Fibroblast of skin of left biceps (primary cell): Measurements from ENCODE around the gene INTS7.
"Not testable (repeated sequence)": the region's sequence is repeated elsewhere in the genome, so short reads cannot be mapped to it uniquely, and the experiment has no call there.

Experiments used
- DNase-seq, 2 experiments: peaks; one replicate each; pipeline ENCODE4 v3.0.0-alpha.2; 2013; ENCODE audit warnings: low read depth in 2 of 2

Gene INTS7

DNA sequence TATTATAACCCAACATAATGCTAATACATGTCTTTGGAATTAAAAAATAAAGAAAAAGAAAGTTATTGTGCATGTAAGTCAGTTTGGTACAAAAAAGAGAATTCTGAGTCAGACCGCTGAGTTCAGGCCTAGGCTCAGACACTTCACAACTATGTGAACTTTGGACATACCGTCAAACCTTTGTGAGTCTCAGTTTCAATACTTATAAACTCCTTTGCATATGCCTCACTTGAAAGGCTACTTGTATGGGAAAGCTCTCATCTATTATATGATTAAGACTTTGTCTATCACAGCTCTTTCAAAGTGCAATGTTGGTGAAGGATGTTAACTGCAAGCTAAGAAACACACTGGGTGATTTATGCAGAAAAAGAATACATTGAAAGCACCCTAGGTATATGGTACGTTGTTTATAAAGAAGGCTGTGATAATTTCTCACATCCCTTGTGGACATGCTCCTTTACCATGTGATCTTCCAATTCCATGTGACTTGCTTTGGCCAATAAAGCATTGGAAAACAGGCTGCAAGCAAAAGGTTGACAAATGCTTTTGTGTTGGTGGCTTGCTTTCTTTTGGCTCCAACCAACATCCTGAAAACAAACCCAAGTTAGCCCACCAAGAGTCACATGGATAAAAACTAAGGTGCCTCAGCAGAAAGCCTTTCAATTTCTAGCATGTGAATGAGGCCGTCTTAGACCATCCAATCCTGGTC lies 49.6 kb downstream of the INTS7 start:
- no peak for DNase-seq

DNA sequence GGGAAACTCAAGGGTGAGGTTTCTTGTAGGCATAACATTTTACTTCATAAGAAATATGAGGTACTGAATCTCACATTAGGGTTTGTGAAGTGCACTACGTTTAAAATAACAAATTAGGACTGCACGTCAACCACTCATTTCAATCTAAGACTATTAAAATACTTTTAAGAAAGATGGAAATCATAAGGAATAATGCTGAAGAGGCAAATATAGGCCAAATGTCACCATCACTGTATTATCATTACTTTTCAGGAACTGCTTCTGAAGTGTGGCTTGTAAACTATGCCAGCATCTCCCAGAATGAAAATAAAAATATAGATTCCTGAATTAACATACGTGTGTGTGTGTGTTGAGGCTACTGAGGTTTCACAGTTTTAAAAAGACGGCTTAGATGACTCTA lies 56.8 kb downstream of the INTS7 start:
- no peak for DNase-seq

DNA sequence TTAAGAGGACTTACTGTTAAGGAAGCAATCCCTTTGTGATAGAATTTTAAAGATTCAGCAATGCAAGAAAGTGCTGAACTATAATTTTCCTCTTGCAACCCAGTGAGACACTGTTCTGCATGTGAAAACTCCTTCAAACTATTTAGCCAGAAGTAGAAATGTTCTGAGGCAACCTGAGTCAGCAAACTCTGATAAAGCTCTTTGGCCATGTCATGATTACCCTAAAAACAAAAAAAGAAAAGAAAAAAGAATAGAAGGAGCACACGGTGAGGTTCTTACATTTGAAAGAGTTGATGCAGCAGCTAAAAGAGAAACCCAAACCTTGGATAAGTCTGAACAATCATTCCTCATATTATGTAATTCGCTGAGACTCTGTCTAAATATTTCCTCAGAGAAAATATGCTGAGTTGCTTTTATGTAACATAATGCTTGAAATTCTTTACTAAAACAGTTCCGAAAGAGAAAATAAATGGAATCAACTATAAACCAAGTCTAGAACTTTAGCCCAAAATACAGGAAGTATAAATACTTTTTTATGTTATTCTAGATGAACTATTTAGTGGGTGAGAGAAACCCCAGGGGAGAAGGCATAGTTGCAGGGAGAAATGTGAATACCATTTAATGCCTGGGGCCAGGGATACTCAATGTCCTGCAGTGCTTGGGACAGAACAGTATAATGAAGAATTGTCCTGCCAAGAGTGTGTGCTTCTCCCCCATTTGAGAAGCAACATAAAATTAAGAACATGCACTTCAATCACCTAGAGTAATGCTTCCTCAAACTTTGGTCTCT lies 60.0 kb downstream of the INTS7 start:
- DNase-seq, result no peak

DNA sequence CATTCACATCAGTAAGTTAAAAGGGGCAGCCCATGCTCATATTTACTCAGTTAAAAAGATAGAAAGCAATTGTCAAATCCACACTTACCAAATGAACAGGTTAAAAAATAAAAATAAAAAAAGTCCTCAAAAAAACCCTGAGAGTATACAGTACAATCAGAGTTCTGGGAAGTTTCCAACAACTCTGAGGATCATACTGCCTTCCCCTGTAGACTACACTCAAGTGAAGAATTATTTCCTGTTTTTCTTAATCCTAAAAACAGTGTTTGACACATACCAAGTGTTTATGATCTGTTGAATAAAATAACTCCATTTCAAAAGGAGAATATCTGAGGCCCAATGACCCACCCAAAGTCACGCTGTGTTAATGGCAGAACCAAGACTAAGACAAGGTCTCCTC lies 61.8 kb downstream of the INTS7 start:
- DNase-seq, result no peak

DNA sequence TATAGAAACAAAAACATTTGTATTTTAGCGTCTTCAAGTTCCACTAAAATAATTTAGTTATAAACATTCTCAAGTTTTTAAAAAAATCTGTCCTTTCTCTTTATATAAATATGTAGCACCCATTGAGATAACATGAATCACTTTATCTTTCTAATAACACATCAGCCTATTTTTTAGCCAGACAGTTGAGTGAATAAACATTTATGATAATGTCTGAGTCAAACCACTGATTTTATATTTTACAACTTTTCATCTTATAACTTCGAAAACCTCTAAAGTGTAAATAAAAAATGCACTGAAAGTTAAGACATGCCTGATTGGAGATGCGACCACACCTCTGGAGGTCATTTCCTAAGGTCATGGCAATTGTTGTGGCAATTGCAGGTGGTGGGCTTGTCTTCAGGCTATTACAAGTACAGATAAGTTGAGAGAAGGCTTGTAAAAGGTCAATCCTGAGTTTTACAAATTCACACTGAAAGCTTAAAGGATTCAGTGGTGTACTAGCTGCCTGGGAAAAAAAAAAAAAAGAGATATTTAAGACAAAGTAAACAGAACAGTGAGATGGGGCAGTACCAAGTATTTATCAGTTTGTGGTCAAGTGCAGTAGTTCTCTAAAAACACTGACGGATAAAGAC lies 67.0 kb downstream of the INTS7 start:
- DNase-seq, result no peak

DNA sequence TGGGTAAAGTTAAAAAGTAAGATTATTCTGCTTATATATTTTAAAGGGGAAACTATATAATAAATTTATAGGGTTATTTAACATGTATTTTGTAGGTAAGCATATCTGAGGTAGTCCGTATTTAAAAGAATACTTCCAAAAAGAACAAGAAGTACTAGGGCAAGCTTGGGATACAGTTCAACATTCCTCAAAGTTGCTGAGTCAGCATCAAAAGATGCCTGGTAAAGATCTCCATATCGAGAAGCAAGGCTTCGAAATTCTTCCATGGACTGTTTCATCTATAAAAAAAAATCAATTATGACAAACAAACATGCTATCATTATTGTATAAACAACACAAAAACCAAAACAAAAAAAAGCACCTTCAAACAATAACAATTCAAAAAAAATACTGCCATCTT lies 67.7 kb downstream of the INTS7 start:
- no peak for DNase-seq

DNA sequence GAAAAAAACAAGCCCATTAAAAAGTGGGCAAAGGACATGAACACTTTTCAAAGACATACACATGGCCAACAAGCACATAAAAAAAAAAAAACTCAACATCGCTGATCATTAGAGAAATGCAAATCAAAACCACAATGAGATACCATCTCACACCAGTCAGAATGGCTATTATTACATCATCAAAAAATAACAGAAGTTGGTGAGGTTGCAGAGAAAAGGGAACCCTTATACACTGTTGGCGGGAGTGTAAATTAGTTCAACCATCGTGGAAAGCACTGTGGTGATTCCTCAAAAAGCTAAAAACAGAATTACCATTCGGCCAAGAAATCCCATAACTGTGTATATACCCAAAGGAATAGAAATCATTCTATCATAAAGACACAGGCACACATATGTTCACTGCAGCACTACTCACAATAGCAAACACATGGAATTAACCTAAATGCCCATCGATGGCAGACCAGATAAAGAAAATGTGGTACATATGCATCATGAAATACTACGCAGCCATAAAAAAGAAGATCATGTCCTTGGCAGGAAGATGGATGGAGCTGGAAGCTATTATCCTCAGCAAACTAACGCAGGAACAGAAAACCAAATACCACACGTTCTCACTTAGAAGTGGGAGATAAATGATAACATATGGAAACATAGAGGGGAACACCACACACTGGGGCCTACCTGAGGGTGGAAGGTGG lies 70.1 kb downstream of the INTS7 start:
- no peak for DNase-seq

DNA sequence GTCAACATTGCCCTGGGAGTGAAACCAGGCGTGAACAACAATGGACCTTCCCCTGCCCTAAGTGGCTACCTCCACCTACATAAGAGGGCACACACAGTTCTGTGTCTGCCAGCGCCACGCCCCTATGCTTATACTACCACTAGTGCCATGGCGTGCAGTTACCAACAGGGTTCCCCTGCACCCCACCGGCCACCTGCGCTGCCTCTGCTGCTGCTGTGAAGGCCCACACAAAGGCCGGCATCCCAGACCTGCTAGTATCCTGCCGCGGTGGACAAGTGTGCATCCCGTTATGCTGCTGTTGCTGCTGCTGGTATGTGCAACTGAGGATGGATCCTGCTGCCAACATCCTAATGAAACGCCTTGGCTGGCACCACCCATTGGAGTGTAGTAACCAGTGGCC lies 75.7 kb downstream of the INTS7 start:
- DNase-seq, result no peak

DNA sequence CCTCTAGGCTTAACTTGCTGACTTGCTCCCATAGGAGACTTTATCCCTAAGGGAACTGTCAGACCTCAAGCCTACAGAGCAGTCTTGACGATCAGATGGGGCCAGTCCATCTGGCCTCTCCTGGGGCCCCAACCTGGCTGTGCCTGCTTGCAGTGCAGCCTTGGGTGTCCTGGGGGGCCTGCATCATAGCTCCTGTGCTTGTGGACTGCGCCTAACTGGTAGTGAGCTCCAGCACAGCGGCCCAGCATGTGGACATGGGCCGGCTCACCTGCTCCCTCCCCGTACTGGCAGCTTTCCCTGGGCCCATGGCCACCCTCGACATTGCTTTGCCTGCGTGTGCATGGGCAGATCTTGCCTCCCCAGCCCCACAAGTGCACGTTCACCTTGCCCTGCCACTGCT lies 76.1 kb downstream of the INTS7 start:
- DNase-seq, result no peak

DNA sequence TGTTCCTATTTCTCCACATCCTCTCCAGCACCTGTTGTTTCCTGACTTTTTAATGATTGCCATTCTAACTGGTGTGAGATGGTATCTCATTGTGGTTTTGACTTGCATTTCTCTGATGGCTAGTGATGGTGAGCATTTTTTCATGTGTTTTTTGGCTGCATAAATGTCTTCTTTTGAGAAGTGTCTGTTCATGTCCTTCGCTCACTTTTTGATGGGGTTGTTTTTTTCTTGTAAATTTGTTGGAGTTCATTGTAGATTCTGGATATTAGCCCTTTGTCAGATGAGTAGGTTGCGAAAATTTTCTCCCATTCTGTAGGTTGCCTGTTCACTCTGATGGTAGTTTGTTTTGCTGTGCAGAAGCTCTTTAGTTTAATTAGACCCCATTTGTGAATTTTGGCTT lies 81.3 kb downstream of the INTS7 start:
- not testable (repeated sequence) for DNase-seq

DNA sequence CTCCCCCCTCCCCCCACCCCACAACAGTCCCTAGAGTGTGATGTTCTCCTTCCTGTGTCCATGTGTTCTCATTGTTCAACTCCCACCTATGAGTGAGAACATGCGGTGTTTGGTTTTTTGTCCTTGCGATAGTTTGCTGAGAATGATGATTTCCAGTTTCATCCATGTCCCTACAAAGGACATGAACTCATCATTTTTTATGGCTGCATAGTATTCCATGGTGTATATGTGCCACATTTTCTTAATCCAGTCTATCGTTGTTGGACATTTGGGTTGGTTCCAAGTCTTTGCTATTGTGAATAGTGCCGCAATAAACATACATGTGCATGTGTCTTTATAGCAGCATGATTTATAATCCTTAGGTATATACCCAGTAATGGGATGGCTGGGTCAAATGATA lies 81.8 kb downstream of the INTS7 start:
- not testable (repeated sequence) for DNase-seq

DNA sequence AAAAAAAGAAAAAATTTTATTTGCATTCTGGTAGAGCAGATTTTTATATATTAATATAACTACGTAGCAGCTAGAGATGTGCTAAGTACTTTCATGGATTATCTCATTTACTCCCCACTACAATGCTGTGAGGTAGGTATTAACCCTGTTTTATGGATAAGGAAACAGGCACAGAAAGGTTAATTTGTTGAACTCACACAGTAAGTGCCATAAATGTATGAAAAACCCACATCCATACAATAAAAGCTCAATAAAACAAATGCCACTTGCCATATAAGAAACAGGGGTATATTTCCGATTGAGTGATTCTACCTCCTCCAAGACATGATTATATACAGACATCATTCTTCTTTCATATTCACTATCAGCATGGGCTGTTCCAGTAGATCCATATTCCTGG lies 83.1 kb downstream of the INTS7 start:
- no peak for DNase-seq

DNA sequence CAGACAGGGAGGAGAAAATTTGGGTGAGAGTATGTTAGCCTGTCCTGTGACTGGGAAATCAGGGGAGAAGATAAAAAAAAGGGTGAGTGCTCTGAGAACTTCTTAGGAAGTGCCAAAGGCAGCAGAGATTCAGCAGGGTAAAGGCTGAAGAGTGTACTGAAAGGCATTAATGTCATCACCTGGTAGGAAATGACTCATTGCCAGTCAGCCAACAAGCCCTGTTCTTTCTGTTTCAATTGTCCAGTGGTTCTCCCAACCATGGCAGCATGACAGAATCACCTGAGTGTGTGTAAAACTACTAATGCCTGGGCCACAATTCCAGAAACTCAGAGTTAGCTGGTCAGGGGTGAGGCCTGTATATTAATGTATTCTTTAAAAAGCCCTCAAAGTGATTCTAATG lies 83.5 kb downstream of the INTS7 start:
- no peak for DNase-seq

DNA sequence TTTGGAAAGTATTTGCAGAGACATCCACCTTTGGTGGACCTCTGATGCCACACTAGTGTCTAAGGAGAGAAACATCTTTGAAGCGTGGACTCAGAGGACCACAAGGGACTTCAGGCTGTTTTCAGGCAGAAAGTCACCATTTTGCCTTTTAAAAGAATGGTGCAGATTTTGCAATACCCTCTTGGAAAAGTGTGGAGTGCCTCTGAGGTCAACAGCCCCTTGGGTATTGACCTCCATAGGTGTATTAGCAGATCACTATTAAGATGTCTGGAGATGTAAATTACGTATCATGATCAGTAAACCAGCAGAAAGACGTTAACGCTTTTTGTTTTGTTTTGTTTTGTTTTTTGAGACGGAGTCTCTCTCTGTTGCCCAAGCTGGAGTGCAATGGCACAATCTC lies 87.0 kb downstream of the INTS7 start:
- DNase-seq, result no peak

DNA sequence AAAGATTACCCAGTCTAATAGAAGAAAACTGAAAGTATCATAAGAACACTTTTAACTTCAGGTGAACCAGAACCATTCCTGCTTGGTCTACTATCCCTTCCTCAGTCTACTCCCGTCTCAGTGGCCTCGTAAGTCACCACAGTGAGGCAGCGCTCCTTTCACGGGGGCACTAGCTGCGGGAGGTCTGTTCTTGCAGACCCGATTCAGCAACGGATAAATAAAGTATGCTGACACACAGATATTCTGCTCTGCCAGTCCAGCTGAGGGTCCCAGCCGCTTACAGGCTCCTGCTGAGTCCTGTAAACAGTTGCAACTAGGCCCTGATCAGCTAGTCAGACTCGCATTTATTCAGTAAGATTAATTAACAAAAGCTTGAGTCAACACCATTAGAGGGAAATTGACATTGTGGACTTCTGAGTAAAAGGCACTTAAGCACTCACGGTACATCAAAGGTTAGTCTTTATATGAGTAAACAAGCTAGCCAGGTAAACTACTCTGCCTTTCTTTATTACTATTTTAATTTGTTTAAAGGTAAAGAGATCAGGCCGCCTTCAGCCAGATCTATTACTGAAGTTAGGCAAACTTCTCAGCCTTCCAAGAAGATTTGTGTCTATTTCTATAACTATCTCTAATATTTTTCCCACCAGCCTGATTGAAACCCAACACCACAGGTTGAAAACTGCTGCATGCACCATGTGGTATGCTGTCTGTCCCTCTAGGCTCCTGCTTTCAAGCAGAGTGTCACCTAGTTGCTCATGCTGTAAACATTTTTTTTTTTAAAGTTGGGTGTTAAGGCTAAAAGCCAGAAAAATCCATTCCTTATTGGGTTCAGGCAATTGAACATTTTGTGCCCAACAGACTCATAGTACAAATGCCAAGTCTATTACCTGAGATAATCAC lies 87.7 kb downstream of the INTS7 start:
- no peak for DNase-seq

DNA sequence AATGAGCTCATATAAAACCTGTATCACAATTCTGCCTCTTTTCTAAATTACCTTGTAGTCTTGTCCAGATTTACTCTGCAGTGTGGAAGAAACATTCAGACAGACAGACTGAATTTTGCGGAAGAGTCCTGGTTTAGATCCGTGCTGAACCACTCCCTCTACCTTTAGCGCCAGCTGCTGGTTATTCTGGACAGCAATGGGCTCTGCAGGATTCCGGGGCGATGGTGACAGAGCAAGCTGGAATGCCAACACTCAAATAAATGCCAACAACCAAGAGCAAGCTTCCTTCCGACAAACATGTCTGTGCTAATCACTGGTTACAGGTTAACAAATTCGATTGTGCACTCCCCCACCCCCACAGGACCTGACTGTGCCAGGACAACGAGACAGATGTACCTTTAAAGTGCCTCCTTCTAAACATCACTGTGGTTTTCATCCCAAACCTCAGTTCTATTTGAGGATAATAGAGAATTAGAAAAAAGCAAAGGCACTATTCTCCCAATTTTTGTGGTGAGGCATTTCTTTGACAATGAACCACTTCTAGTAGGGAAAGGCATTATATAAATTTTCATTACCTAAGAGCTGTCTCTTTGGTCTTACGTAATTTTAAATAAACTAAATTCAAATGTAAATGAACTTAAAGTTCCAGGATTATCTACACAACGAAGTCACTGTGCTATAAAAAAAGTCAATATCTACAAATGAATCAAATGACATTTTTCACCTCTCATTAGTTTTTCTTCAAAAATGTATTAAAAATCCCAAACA lies 90.4 kb downstream of the INTS7 start:
- no peak for DNase-seq

DNA sequence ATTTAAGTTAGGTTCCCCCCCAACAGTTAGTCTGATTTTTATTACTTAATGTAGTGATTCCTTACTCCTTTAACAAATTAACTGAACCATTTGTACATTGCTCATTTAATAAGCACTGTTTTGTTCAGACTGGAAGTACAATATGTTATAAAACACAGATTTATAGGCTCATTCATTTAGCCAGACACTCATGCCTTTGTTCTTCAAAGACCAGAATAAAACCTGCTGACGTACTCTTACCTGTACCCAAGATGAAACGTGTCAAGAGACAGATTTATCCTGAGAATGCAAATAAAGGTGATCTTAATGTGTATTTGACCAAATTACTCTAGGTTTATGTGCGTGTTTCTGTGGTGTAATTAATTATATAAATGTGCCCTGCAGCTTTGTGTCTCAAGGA lies 92.8 kb downstream of the INTS7 start:
- no peak for DNase-seq

DNA sequence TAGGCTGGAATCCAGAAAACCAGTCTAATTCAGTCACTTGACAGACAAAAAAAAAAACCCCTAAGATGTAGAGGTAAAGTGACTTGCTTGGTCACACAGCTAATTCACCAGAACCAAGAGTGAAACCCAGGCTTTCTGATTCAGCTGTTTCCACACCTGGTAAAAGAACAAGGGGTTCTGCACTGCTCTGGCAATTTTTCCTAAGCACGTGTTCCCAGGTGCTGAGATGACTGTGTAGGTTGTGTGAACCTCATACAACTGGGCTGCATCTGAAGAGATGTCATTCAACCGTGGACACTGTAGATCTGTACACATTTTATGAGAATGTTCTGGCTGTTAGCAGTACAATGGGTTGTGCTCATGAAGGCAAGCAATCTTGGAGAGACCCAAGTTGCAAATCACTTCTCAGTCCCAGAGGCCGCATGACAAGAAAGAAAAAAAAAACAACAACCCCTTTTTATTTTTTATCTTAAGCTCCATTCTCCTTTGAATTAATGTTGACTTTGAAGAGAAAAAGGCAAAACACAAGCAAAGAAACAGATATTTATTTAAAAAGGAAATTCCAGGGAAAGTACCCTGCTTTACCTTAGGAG lies 95.4 kb downstream of the INTS7 start:
- no peak for DNase-seq

DNA sequence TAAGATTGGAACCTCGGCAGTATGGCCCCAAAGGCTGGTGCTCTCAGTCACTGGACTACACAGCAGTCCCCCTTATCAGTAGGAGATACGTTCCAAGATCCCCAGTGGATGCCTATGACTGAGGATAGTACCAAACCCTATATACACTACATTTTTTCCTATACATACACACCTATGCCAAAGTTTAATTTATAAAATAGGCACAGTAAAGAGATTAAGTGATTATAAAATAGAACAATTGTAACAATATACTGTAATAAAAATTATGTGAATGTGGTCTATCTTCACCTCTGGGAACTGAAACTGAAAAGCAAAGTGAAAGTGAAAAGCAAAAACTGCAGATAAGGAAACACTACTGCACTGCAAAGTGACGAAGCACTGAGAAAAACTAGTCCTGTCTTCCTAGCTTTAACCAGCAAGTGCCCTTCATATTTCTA lies 96.8 kb downstream of the INTS7 start:
- no peak for DNase-seq

DNA sequence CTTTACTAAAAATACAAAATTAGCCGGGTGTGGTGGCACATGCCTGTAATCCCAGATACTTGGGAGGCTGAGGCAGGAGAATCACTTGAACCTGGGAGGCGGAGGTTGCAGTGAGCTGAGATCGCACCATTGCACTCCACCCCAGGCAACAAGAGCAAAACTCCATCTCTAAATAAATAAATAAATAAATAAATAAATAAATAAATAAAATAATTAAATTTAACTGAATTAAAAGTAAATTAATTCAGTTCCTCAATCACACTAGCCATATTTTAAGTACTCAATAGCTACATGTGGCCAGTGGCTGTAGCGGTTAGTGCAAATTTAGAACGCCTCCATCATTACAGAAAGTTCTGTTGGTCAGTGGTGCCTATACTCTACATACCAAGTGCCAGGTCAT lies 97.9 kb downstream of the INTS7 start:
- not testable (repeated sequence) for DNase-seq
